Neuronal stem cell (in vitro differentiated cells): ENCODE results near the gene KCNJ6.

Source experiments
- DNase-seq: peaks from one replicate; pipeline ENCODE4 v3.0.0-alpha.2; 2013; ENCODE audit warnings: low spot score
- H2AFZ ChIP-seq: one replicate; pipeline ENCODE4 v1.6.1; 2013; ENCODE audit warnings: mild to moderate bottlenecking, low read length, inconsistent platforms
- H2AK5ac ChIP-seq: 2 replicates; pipeline ENCODE4 v1.6.1; 2013; ENCODE audit warnings: low read depth, mild to moderate bottlenecking, inconsistent platforms, low read length, moderate library complexity, mixed read lengths
- H2BK120ac ChIP-seq: 2 replicates; pipeline ENCODE4 v1.6.1; 2013; ENCODE audit warnings: low read depth, mild to moderate bottlenecking, inconsistent platforms, low read length, moderate library complexity, mixed read lengths
- H2BK12ac ChIP-seq: one replicate; pipeline ENCODE4 v1.6.1; 2013; ENCODE audit warnings: low read length, inconsistent platforms
- H2BK15ac ChIP-seq: 2 replicates; pipeline ENCODE4 v1.6.1; 2013; ENCODE audit warnings: mild to moderate bottlenecking, low read length, inconsistent platforms, mixed read lengths
- H2BK5ac ChIP-seq: one replicate; pipeline ENCODE4 v1.6.1; 2013; ENCODE audit warnings: inconsistent platforms, mild to moderate bottlenecking, low read length, moderate library complexity
- H3K14ac ChIP-seq: one replicate; pipeline ENCODE4 v1.6.1; 2013; ENCODE audit warnings: low read length, inconsistent platforms
- H3K18ac ChIP-seq: 2 replicates; pipeline ENCODE4 v1.6.1; 2013; ENCODE audit warnings: low read length, inconsistent platforms
- H3K23ac ChIP-seq: 2 replicates; pipeline ENCODE4 v1.6.1; 2013; ENCODE audit warnings: low read depth, mild to moderate bottlenecking, mixed read lengths, low read length, inconsistent platforms; ENCODE audit not compliant: poor library complexity
- H3K27ac ChIP-seq: replicated peaks from 3 replicates; pipeline ENCODE4 v1.5.1; 2013; ENCODE audit warnings: low read length, inconsistent platforms
- H3K27me3 ChIP-seq, 3 experiments: 2 replicates each; pipeline ENCODE4 v1.6.1; 2013; ENCODE audit warnings: low read length in 3 of 3, mild to moderate bottlenecking in 2 of 3, inconsistent platforms in 1 of 3, low read depth in 1 of 3, mixed read lengths in 1 of 3, moderate library complexity in 1 of 3; ENCODE audit not compliant: control insufficient read depth in 3 of 3, insufficient read depth in 3 of 3
- H3K36me3 ChIP-seq, 2 donors: replicated peaks in 1 of 2; 2 replicates each; pipeline ENCODE4 v1.6.1; 2013; ENCODE audit warnings: low read length in 2 of 2; ENCODE audit not compliant: control insufficient read depth in 2 of 2, insufficient read depth in 2 of 2
- H3K4ac ChIP-seq: 2 replicates; pipeline ENCODE4 v1.6.1; 2013; ENCODE audit warnings: inconsistent platforms, mild to moderate bottlenecking, low read length, moderate library complexity
- H3K4me1 ChIP-seq, 2 donors: 1 replicate in 1 of 2; 2 replicates in 1 of 2; pipeline ENCODE4 v1.6.1; 2013; ENCODE audit warnings: low read length in 2 of 2, low read depth in 1 of 2; ENCODE audit not compliant: control insufficient read depth in 2 of 2, insufficient read depth in 1 of 2
- H3K4me2 ChIP-seq: one replicate; pipeline ENCODE4 v1.6.1; 2013; ENCODE audit warnings: mild to moderate bottlenecking, low read length, inconsistent platforms; ENCODE audit not compliant: insufficient read depth, poor library complexity, severe bottlenecking
- H3K4me3 ChIP-seq, 2 donors: 2 replicates each; pipeline ENCODE4 v1.5.1; 2013; ENCODE audit warnings: low read length in 2 of 2, mild to moderate bottlenecking in 2 of 2, inconsistent platforms in 1 of 2, moderate library complexity in 1 of 2
- H3K79me1 ChIP-seq: one replicate; pipeline ENCODE4 v1.6.1; 2013; ENCODE audit warnings: low read depth, mild to moderate bottlenecking, inconsistent platforms, low read length, moderate library complexity
- H3K9ac ChIP-seq: one replicate; pipeline ENCODE4 v1.6.1; 2013; ENCODE audit warnings: mild to moderate bottlenecking, low read depth, low read length, inconsistent platforms; ENCODE audit not compliant: poor library complexity
- H3K9me3 ChIP-seq, 2 donors: replicated peaks in 1 of 2; 2 replicates each; pipeline versions ENCODE3 to v1.6.1; 2013; ENCODE audit warnings: low read length in 2 of 2, mild to moderate bottlenecking in 2 of 2, inconsistent platforms in 1 of 2, low read depth in 1 of 2, mixed read lengths in 1 of 2, moderate library complexity in 1 of 2; ENCODE audit not compliant: control insufficient read depth in 2 of 2, insufficient read depth in 1 of 2
- H4K8ac ChIP-seq: one replicate; pipeline ENCODE4 v1.6.1; 2013; ENCODE audit warnings: low read depth, mild to moderate bottlenecking, inconsistent platforms, low read length, moderate library complexity
- H4K91ac ChIP-seq: one replicate; pipeline ENCODE4 v1.6.1; 2013; ENCODE audit warnings: low read length, low read depth, mild to moderate bottlenecking, inconsistent platforms; ENCODE audit not compliant: poor library complexity
- WGBS, 2 donors: extraction: QIAGEN DNeasy Blood & Tissue Kit; methylation state at CpG; one replicate each; pipeline ENCODE4 v1.1.7; 2013; ENCODE audit warnings: missing lambda C conversion rate in 2 of 2, mixed read lengths in 1 of 2; ENCODE audit not compliant: insufficient read length in 2 of 2, insufficient replicate concordance in 1 of 2; ENCODE audit errors: extremely low coverage in 2 of 2; 5-methylcytosine and 5-hydroxymethylcytosine counted together

Gene KCNJ6

GRCh38 chr21:37945036-37945435 is 28.8 kb upstream of the KCNJ6 start:
- no peak overlapping the region for H2BK12ac ChIP-seq
- no peak overlapping the region for H2AFZ ChIP-seq
- H3K4ac ChIP-seq, result no peak overlapping the region
- H3K4me3 ChIP-seq, result no peak overlapping the region
- H3K79me1 ChIP-seq, result no peaks in the 10 kb centered on the region
- no peak overlapping the region for H2BK15ac ChIP-seq
- no peak for DNase-seq
- H3K4me1 ChIP-seq, result no peaks in the 10 kb centered on the region
- H3K9ac ChIP-seq, result no peak overlapping the region
- H3K18ac ChIP-seq, result no peak overlapping the region
- H2BK120ac ChIP-seq, result no peak overlapping the region
- no peak overlapping the region for H4K8ac ChIP-seq
- H3K23ac ChIP-seq, result no peak overlapping the region
- H2AK5ac ChIP-seq, result no peak overlapping the region
- no peak overlapping the region for H3K4me2 ChIP-seq
- no peaks in the 10 kb centered on the region for H3K27me3 ChIP-seq
- peaks cover 0 to 2% of the 10 kb centered on the region in 2 donors for H3K9me3 ChIP-seq
- H3K14ac ChIP-seq, result no peak overlapping the region
- no peaks in the 10 kb centered on the region for H3K36me3 ChIP-seq
- H2BK5ac ChIP-seq, result no peak overlapping the region
- no peak overlapping the region for H3K27ac ChIP-seq
- no peak overlapping the region for H4K91ac ChIP-seq
- WGBS, 2 donors, result no CpG with 5 or more reads among the region's 2 CpGs

- Histone ChIP-seq H3K23ac (no peak overlapping the region), H2BK120ac (no peak overlapping the region), H3K18ac (no peak overlapping the region), H3K9me3 (peaks cover 0 to 2% of the 10 kb centered on the region in 2 donors), H4K8ac (no peak overlapping the region), H3K14ac (no peak overlapping the region), H2AK5ac (no peak overlapping the region), H3K4me1 (no peaks in the 10 kb centered on the region), H3K4me3 (no peak overlapping the region), H3K4me2 (no peak overlapping the region), H2BK5ac (no peak overlapping the region), H3K79me1 (no peaks in the 10 kb centered on the region), H2BK12ac (no peak overlapping the region), H2AFZ (no peak overlapping the region), H3K4ac (no peak overlapping the region), H2BK15ac (no peak overlapping the region), H3K9ac (no peak overlapping the region), H4K91ac (no peak overlapping the region), H3K27ac (no peak overlapping the region), H3K27me3 (no peaks in the 10 kb centered on the region), H3K36me3 (no peaks in the 10 kb centered on the region)
- no CpG with 5 or more reads among the region's 5 CpGs for WGBS, 2 donors
- no peak for DNase-seq
Observed at GRCh38 chr21:37944496-37944895, 28.2 kb upstream of the KCNJ6 start.

- Histone ChIP-seq H2AFZ (no peak overlapping the region), H3K4me1 (no peaks in the 10 kb centered on the region), H2BK15ac (no peak overlapping the region), H3K4me2 (no peak overlapping the region), H2BK12ac (no peak overlapping the region), H3K27me3 (no peaks in the 10 kb centered on the region), H3K79me1 (no peaks in the 10 kb centered on the region), H3K27ac (no peak overlapping the region), H2BK5ac (no peak overlapping the region), H3K36me3 (no peaks in the 10 kb centered on the region), H4K8ac (no peak overlapping the region), H4K91ac (no peak overlapping the region), H2AK5ac (no peak overlapping the region), H2BK120ac (no peak overlapping the region), H3K4me3 (no peak overlapping the region), H3K9ac (no peak overlapping the region), H3K23ac (no peak overlapping the region), H3K4ac (no peak overlapping the region), H3K18ac (no peak overlapping the region), H3K14ac (no peak overlapping the region), H3K9me3 (no peaks in the 10 kb centered on the region)
- no CpG with 5 or more reads among the region's 2 CpGs for WGBS, 2 donors
- DNase-seq, result no peak
Observed at GRCh38 chr21:37940691-37941090, 24.4 kb upstream of the KCNJ6 start.

GRCh38 chr21:37939838-37940237 is 23.6 kb upstream of the KCNJ6 start:
- Histone ChIP-seq H4K91ac (no peak overlapping the region), H3K4me1 (no peaks in the 10 kb centered on the region), H3K36me3 (no peaks in the 10 kb centered on the region), H3K4ac (no peak overlapping the region), H2BK5ac (no peak overlapping the region), H3K9me3 (no peaks in the 10 kb centered on the region), H2BK12ac (no peak overlapping the region), H2AFZ (no peak overlapping the region), H3K14ac (no peak overlapping the region), H3K27ac (no peak overlapping the region), H3K9ac (no peak overlapping the region), H3K4me3 (no peak overlapping the region), H3K4me2 (no peak overlapping the region), H2BK15ac (no peak overlapping the region), H4K8ac (no peak overlapping the region), H3K23ac (no peak overlapping the region), H2AK5ac (no peak overlapping the region), H2BK120ac (no peak overlapping the region), H3K18ac (no peak overlapping the region), H3K27me3 (no peaks in the 10 kb centered on the region), H3K79me1 (no peaks in the 10 kb centered on the region)
- no CpG with 5 or more reads among the region's 4 CpGs for WGBS, 2 donors
- DNase-seq, result no peak
